HG03045 (cell line): ENCODE measurements around the gene CDO1.

Experiments used
- ATAC-seq: cut with Tn5 transposase; IDR thresholded peaks from one replicate; pipeline ENCODE4 v1.9.1; 2021; ENCODE audit warnings: mild to moderate bottlenecking, moderate library complexity; ENCODE audit not compliant: unreplicated experiment

Gene CDO1

DNA sequence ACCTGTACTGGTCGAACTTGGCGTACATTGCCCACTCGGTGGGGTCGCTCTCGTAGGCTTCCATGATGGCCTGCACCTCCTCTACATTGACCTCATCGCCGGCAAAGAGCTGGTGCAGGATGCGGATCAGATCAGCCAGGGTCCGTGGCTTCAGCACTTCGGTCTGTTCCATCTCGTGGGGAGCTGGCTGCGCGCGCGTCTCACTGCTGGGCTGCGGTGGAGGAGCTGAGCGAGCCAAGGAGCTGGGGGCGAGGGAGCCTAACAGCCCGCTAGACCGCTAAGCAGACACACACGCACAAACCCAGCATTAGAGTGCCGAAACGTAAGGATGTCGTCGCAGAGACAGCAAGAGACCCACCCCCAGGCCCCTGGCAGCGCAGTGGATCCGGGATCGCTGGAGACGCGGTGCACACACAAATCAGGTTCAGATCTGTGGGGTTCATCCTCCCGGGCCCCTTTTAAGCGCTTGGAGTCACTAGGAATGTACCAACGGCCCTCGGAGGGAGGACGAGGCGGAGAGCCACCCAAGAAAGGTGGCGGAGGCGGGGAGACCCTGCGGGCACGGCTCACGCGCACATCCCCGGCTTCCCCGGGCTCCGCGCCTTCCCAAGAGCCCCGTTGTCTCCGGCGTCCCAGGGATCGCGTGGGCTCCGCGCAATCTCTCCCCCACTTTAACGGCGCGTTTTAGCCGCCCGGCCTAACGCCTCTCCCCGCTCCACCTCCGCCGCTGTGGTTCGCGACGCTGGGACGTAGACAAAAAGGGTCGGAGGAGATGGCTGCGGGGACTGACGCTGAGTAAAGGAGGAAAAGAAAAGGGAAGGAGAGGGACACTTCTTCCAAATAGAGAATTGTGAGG, at the start of gene CDO1:
CDO1 (minus strand) TSS at position 434 of the 856 bp plus-strand sequence; CDS start at position 172, 262 bp downstream.
- no peak for ATAC-seq

- no peak for ATAC-seq
Measured at GRCh38 chr5:115859378-115859777, 42.9 kb upstream of the CDO1 start.

DNA sequence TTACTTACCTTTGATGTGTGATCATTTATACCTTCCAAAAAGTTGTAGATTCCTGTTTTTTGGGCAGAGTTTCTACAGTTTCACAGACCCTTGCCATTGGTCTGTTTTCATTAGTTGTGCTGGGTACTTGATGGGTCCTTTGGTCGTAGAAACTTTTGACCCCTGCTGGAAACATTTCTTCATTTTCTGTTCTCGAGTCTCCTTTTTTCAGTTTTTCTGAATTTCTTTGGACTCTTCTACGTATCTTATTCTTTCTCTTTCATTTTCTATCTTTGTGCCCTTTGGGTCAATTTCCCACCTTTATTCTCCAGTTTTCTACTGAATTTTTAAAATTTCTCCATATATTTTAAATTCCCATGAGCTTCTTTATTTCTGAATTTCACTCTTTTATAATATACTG, 41.9 kb upstream of the CDO1 start:
- ATAC-seq: no peak

- no peak for ATAC-seq
Measured at GRCh38 chr5:115857626-115858349, 41.3 kb upstream of the CDO1 start.

GRCh38 chr5:115857057-115857479, 40.6 kb upstream of the CDO1 start:
- ATAC-seq: no peak

DNA sequence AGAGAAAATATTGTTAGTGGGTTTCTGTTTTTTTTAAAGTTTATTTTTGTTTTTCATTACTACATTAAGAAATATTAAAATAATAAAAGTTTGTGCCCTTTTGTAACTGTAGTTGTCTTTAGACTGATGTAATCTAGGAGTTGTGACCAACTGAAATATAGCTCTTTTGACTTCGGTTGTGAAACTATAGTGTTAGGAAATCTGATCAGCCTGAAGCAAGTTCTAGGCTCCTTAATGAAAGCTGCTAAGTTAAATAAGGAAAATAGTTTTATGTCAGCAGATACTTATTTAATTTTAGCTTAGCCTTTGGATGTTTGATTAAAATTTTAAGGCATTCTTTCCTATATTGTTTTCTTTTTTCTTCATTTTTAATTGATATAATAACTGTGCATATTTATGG, 39.5 kb upstream of the CDO1 start:
- no peak for ATAC-seq

DNA sequence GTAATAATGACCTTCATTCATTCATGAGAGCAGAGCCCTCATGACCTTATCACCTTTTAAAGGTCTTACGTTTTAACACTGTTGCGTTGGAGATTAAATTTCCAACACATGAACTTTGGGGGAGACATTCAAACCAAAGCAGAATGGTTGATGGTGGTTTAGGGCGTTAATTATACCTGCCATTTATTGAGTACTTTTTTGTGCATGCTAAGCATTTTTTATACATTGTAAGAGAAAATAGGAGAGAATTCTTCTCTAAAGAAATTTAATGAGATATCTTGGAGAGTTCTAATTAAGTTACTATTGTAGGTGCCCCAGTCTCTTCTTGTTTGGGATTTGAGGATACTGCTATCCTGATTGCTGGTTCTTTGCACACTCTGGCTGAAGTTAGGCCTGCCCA, 37.7 kb upstream of the CDO1 start:
- ATAC-seq: no peak

- no peak for ATAC-seq
Measured at GRCh38 chr5:115850744-115851416, 34.4 kb upstream of the CDO1 start.

DNA sequence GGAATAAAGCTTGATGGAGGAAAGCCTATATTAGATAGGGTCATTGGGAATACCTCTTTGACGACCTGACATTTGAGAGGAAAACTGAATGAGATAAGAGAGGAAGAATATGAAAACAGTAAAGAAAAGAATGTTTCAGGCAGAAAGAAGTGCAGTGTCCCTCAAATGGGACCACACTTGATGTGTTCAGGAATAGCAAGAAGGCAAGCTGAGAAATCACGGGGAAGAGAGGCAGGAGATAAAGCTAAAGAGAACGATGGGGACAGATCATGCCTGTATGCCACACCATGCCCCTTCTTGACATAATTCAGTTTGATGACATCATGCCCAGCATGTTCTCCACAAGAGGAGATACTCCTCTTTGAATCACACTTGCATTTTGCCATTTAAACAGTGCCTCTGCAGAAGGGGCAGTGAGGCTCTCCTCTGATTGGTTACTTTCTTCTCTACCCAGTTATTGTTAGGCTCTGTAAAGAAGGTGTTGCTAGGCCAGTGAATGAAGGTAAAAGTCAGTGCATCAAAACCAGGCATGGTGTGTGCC, 32.9 kb upstream of the CDO1 start:
- no peak for ATAC-seq

GRCh38 chr5:115847290-115847689, 30.8 kb upstream of the CDO1 start:
- no peak for ATAC-seq

DNA sequence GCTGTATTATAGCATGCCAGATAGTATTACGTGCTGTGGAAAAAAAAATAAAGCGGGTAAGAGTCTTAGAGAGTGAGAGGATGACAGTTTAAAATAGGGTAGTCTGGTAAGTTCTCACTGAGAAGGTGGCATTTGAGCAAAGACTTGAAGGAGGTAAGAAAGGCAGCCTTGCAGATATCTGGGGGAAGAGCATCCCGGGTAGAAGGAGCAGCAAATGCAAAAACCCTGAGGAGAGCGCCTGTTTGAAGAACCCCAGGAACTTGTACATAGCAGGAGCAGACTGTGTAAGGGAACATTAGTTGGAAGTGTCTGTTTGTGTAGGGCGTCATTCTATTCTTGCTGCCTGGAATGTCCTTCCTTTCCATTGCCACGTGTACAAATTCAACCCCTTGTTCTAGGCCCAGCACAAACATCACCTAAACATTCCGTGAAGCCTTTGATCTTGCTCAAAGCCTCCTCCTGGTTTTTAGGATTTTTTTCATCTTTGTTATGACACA, 27.9 kb upstream of the CDO1 start:
- ATAC-seq: no peak

GRCh38 chr5:115843444-115844130, 27.1 kb upstream of the CDO1 start:
- no peak for ATAC-seq

DNA sequence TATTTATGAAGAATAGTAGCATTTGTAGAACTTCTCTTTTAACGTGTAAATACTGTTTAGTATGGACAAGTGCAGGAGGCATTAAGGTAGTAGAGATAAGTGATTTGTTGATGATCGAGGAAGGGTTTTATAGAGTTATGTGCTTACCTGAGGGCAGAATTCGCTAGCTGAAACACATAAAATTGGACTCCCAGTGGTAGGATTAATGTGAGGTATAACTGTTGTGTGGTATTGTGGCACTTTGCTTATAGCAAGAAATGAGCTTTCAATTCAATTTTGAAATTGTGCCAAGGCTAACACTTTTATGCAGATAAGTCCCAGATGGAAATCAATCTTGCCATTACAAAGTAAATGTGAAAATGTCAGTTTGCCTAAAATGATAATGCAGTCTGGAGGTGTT, 26.5 kb upstream of the CDO1 start:
- ATAC-seq: no peak

DNA sequence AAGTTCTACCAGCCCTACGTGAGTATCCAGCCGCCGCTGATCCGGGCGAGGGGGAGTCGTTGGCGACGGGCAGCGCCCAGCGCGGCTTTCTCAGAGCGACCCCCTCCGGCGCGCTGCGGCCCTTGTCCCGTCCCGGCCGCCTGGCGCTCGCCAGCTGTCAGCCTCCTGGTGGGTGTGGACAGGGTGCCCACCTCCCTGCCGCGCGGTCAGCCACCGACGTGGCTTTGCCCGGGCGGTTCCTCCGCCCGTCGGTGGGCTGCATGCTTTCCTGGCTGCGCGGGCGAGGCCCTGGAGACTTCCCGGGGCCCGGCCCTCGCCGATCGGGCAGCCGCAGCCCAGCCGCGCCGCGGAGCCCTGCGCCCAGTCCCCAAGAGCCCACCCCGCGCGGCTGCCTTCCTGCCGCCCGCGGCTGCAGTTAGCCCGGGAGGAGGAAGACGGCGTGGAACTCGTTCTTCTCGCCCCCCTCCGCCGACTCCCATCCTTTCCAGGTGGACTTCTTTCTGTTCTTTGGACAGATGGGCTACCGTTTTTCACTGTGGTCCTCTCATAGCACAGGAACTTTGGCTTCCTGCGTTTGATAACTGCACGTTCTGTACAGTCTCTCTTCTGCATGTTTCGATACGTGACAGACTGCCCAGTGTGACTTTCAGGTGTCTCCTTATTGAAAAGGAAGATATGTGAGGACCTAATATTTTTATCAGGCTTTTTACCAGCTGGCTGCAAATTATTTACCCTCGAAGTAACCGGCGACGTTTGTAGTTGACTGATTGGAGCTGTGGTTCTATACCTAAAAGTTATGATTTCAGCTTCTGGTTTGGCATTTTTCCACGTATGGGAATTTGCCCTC, 25.9 kb upstream of the CDO1 start:
- ATAC-seq: peak; percentile 40

DNA sequence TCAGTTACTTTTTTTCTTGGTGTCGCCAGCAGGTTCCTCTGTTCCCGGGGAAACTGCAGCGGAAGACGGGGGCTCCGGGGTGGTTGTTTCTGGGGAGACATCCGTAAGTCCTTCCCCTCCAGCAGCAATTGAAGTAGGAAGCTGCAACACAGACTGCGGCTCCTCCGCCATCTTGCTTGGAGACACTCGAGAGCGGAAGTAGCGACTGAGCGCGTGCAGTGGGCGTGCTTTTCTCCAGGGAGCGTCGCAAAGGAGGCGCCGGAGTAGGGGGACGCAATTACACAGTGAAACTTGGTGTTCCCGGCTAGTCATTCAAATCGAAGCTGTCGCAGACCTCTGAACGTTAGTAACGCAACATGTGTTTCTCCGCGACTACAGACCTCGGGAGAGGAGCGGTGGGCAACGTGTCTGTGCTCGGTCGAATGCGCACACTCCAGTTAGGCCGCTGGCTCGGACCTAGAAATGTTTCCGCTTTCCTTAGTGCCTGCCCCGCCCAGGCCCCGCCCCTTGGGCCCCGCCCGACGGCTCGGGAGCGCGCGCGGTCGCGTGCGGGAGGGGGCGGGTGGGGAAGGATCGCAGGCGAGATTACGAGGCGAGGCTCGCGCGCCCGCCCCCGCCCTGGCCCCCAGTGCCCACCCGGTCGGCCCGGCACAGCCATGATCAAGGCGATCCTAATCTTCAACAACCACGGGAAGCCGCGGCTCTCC, 25.1 kb upstream of the CDO1 start, which contains the start of the genes AP3S1 and ATG12:
AP3S1 (plus strand) TSS at position 554 of the 707 bp plus-strand sequence; CDS start at position 657, 103 bp downstream.
ATG12 (minus strand) TSS at position 184 of the 707 bp plus-strand sequence; CDS start at position 171, 13 bp downstream.
- peak; percentile 86 for ATAC-seq

DNA sequence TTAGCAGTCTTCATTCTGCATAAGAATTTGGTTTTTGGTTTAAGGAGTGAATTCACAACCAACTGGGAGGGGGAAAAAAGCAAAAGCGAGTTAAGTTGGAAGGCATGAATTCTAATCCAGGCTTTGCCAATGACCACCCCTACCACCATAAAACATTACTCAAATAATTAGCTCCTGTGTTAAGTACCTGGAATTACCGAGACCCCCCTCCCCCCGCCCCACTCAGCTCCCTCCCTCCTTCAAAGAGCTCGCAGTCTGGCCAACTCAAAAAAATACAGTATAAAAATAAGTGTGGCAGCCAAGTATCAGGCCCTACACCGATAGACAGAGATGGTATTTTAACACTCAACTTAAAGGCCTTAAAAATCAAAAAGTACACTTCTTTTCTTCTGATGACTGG, 24.4 kb upstream of the CDO1 start:
- no peak for ATAC-seq

DNA sequence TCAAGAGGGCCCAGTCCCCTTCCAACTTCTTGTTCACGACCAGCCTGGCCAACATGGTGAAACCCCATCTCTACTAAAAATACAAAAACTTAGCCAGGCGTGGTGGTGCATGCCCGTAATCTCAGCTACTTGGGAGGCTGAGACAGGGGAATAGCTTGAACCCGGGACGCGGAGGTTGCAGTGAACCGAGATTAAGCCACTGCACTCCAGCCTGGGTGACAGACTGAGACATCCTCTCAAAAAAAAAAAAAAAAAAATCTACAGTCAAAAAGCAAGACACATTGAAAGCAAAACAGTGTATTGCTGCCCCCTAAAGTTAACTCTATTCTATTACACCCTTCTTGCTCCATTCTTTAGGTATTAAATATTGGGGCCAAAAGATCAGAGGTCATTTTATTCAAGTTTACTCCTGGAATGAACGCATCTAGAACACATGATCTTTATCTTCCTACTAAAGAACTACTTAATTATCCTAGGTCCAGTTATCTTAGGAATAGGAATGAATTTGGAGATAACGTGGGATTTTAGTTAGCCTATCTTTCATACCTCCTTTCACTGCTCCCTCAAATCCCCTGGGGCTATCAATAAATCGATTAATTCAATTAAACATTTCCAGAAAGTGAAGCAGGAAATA, 22.5 kb upstream of the CDO1 start:
- ATAC-seq: no peak

GRCh38 chr5:115835481-115835880, 19.0 kb upstream of the CDO1 start:
- ATAC-seq: no peak
